NT2/D1 (cell line): ENCODE results near the gene OTUD4.

Experiments used
- DNase-seq: peaks from one replicate; pipeline ENCODE4 v3.0.0-alpha.2; 2011; ENCODE audit warnings: low read depth, low spot score
- H3K27me3 ChIP-seq: 2 replicates; pipeline ENCODE4 v1.6.0; 2011; ENCODE audit warnings: mild to moderate bottlenecking; ENCODE audit not compliant: insufficient read length, insufficient read depth
- H3K36me3 ChIP-seq: 2 replicates; pipeline ENCODE4 v1.6.1; 2011; ENCODE audit warnings: mild to moderate bottlenecking, low read length, mixed read lengths; ENCODE audit not compliant: insufficient read depth, insufficient read length
- H3K4me1 ChIP-seq: 2 replicates; pipeline ENCODE4 v1.5.1; 2011; ENCODE audit not compliant: insufficient read depth, insufficient read length
- H3K4me3 ChIP-seq: 2 replicates; pipeline ENCODE4 v1.5.1; 2011; ENCODE audit warnings: low read depth; ENCODE audit not compliant: insufficient read length
- H3K9ac ChIP-seq: 2 replicates; pipeline ENCODE4 v1.6.0; 2011; ENCODE audit warnings: low read depth; ENCODE audit not compliant: insufficient read length
- H3K9me3 ChIP-seq: 2 replicates; pipeline ENCODE4 v1.5.1; 2011; ENCODE audit warnings: mild to moderate bottlenecking, low read length; ENCODE audit not compliant: insufficient read depth
- SUZ12 ChIP-seq: IDR thresholded peaks from 2 replicates; pipeline ENCODE4 v1.6.1; 2011; ENCODE audit not compliant: insufficient read length, insufficient read depth; ENCODE audit errors: extremely low read depth
- YY1 ChIP-seq: IDR thresholded peaks from 2 replicates; pipeline ENCODE4 v1.6.1; 2011; ENCODE audit not compliant: insufficient read length, insufficient read depth
- ZNF274 ChIP-seq: IDR thresholded peaks from 2 replicates; pipeline ENCODE4 v1.6.1; 2011; ENCODE audit warnings: mild to moderate bottlenecking, low read depth, low read length

Gene OTUD4

DNA sequence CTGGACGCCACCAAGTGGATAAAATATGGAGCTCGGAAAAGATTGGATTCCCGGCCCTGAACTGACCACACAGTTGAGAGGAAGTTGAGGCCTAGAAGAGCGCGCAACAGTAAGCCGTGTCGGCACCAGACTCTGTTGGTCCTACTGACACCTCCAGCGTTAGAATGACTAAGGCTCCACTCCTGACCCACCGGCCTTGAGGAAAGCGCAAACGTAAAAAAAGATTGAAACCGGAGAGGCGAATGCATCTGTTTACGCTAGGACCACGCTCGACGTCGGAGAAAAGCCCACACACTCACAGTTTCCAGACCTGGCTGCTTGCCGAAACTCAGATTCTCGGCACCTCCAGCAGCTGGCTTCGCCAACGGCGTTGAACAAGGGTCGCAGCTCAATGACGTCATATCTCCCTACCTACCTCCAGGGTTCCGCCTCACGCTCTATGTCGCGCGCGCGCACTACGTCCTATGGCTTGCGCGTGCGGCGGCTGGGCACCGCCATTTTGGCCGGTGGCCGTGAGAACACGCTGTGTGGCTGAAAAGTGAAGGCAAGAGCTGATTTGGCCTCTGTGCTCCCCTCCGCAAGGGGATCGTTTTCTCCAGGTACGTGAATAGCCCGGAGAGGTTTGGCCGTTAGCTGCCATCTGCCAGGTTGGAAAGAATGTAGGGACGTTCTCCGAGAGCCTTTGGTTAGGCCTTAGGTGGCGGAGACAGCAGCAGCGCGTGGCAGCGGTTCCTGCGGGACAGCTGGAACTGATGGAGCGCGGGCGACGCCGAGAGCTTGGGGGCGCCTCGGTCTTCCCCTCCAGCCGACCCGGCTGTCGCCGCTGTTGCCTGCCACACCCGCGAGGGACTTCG is 82.3 kb downstream of the OTUD4 start, which contains the start of the genes ABCE1 and ANAPC10:
Gene ABCE1 (plus strand): TSS at position 491 of the 854 bp plus-strand sequence. CDS start 6,102 bp downstream, outside the sequence.
Gene ANAPC10 (minus strand): TSS at position 376 of the 854 bp plus-strand sequence. CDS start 2,097 bp downstream, outside the sequence.
- Histone ChIP-seq H3K4me1 (no peaks in the 10 kb centered on the region), H3K9me3 (no peaks in the 10 kb centered on the region), H3K27me3 (no peaks in the 10 kb centered on the region), H3K4me3 (peak within 1 kb of the TSS; percentile 90), H3K36me3 (peaks cover 45% of the 10 kb centered on the region), H3K9ac (peak within 1 kb of the TSS; percentile 95)
- DNase-seq: peak; percentile 90
- TF ChIP-seq ZNF274: no peak
- peak; percentile 85 for TF ChIP-seq YY1

DNA sequence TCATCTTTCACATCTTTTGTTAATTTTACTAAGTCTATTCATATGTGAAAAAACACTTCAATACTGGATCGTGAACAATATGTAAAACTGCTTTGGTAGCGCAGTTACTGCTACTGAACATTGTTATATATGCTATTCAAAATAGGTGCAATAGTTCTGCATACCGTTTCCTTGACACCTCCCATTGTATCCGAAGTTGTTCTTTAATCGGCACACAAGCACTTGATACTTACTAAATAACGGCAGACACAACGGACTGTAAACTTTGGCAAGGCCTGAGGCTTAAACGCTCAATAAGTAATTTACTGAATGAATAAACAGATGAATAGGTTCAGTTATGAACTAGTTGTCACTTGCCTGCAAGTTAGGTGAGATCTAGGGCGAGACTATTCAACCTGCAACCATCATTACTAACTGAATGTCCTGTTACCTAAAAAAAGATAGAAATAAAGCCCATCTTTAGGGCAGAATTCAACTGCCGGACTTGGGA is 83.0 kb downstream of the OTUD4 start:
- H3K4me3 ChIP-seq: peak overlapping the region; percentile 90
- TF ChIP-seq SUZ12: no peak
- no peak for TF ChIP-seq ZNF274
- no peak for TF ChIP-seq YY1
- H3K9ac ChIP-seq: peak overlapping the region; percentile 95
- DNase-seq: no peak
- H3K9me3 ChIP-seq: no peaks in the 10 kb centered on the region
- no peaks in the 10 kb centered on the region for H3K4me1 ChIP-seq
- peaks cover 47% of the 10 kb centered on the region for H3K36me3 ChIP-seq
- H3K27me3 ChIP-seq: no peaks in the 10 kb centered on the region

DNA sequence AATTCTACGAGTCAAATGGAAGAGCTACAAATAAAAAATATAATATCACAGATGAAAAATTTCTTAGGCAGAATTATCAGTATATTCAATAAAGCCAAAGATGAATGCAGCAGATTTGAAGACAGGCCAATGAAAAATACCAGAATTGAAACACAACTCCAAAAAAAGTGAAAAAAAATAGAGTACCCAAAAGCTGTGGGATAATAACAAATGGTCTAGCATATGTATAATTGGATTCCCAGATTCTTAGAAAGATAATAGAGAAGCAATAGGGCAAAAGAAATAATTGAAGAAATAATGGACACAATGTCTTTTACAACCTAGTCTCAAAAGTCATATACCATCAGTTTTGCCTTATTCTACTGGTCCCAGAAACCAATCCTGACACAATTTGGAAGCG is 86.8 kb downstream of the OTUD4 start:
- DNase-seq: no peak
- Histone ChIP-seq H3K4me1 (no peaks in the 10 kb centered on the region), H3K9me3 (no peaks in the 10 kb centered on the region), H3K36me3 (peaks cover 46% of the 10 kb centered on the region), H3K27me3 (no peaks in the 10 kb centered on the region), H3K9ac (no peak overlapping the region), H3K4me3 (no peak overlapping the region)
- no peak for TF ChIP-seq SUZ12
- TF ChIP-seq ZNF274: no peak
- TF ChIP-seq YY1: no peak

DNA sequence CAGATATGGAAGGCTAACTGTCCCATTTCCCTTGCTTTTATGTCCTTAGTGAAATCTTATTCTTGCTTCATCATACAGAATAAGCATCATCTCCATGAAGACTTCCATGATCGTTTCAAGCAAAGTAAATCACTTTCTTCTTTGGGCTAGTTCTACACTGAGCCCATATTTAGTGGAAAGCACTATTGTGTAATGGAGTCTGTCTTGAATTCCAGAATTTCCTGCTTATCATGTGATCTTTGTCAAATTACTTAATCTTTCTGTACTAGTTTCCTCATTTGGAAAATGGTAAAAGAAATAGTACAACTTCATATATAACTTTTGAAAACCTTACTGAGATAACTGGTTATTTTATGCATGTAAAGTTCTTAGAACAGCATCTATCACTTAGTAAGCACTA is 90.0 kb downstream of the OTUD4 start:
- Histone ChIP-seq H3K4me1 (no peaks in the 10 kb centered on the region), H3K27me3 (no peaks in the 10 kb centered on the region), H3K4me3 (no peak overlapping the region), H3K36me3 (peaks cover 43% of the 10 kb centered on the region), H3K9ac (no peak overlapping the region), H3K9me3 (no peaks in the 10 kb centered on the region)
- no peak for DNase-seq
- no peak for TF ChIP-seq ZNF274
- no peak for TF ChIP-seq YY1
- no peak for TF ChIP-seq SUZ12

DNA sequence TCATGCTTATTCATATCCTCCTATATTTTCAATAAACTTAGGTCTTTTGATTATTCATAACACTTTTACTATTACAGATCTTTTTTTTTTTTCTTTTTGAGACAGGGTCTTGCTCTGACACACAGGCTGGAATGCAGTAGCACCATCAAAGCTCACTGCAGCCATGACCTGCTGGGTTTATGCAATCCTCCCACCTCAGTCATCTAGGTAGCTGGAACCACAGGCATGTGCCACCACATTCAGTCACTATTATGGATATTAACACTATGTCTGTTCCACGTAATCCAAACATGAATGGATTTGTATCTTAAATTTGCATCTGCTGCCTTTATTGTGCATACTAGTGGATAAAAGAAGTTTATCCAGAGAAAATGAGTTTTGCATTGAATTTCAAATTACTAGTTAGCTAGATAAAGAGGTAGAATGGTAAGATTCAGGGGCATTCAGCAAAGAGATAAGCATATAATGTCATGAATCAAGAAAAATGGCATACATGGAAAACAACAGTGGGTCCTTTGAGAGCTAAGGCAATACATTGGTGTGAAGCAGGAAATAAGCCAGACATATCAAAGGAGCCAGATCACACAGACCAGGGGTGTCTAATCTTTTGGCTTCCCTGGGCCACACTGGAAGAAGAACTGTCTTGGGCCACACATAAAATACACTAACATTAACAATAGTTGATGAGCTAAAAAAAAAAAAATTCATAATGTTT is 96.3 kb downstream of the OTUD4 start:
- H3K9me3 ChIP-seq: no peaks in the 10 kb centered on the region
- H3K27me3 ChIP-seq: no peaks in the 10 kb centered on the region
- no peak overlapping the region for H3K4me3 ChIP-seq
- no peak overlapping the region for H3K9ac ChIP-seq
- peaks cover 12% of the 10 kb centered on the region for H3K36me3 ChIP-seq
- no peak for DNase-seq
- TF ChIP-seq YY1 (no peak), ZNF274 (no peak), SUZ12 (no peak)
- no peaks in the 10 kb centered on the region for H3K4me1 ChIP-seq
